ENCODE measurements around the gene NSMF. TPM values are rescaled to one million over a fixed set of nuclear protein-coding genes. Genes with fewer than 3 reads are reported as not detected.

NSMF gene
- total and polyA plus RNA-seq, 4 donors: 13.8 to 39.8 (median 30.1) TPM

GRCh38 chr9:137429974-137430722 lies 29.0 kb downstream of the NSMF start:
- Histone ChIP-seq H3K27ac (ENCODE audit: low read depth in 1 of 2, low read length in 1 of 2) (no peak overlapping the region), H3K27me3 (ENCODE audit: control insufficient read depth in 3 of 3, insufficient read depth in 3 of 3, low read length in 2 of 3) (no peaks in the 10 kb centered on the region), H3K9me3 (ENCODE audit: control insufficient read depth in 4 of 4, insufficient read depth in 3 of 4, low read length in 3 of 4) (no peaks in the 10 kb centered on the region), H3K9ac (ENCODE audit: insufficient read depth in 1 of 2, low read length in 2 of 2) (no peak overlapping the region), H3K36me3 (ENCODE audit: control insufficient read depth in 4 of 4, insufficient read depth in 4 of 4, low read length in 4 of 4) (no peaks in the 10 kb centered on the region), H3K4me3 (no peak overlapping the region), H3K4me1 (ENCODE audit: control insufficient read depth in 5 of 5, insufficient read depth in 5 of 5, low read length in 5 of 5) (peaks cover 0 to 4% (median 0%) of the 10 kb centered on the region in 5 donors)
- ATAC-seq (ENCODE audit: insufficient read depth, low FRiP score): no peak
- DNase-seq: no peak
- WGBS, 2 donors: 71 to 81% methylated on average over 32 to 34 of the region's 34 CpGs
- TF ChIP-seq, protein P1, sequence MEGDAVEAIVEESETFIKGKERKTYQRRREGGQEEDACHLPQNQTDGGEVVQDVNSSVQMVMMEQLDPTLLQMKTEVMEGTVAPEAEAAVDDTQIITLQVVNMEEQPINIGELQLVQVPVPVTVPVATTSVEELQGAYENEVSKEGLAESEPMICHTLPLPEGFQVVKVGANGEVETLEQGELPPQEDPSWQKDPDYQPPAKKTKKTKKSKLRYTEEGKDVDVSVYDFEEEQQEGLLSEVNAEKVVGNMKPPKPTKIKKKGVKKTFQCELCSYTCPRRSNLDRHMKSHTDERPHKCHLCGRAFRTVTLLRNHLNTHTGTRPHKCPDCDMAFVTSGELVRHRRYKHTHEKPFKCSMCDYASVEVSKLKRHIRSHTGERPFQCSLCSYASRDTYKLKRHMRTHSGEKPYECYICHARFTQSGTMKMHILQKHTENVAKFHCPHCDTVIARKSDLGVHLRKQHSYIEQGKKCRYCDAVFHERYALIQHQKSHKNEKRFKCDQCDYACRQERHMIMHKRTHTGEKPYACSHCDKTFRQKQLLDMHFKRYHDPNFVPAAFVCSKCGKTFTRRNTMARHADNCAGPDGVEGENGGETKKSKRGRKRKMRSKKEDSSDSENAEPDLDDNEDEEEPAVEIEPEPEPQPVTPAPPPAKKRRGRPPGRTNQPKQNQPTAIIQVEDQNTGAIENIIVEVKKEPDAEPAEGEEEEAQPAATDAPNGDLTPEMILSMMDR (IDR thresholded peaks at IDR 0.05; ENCODE audit: control extremely low read depth, extremely low read depth): no peak

DNA sequence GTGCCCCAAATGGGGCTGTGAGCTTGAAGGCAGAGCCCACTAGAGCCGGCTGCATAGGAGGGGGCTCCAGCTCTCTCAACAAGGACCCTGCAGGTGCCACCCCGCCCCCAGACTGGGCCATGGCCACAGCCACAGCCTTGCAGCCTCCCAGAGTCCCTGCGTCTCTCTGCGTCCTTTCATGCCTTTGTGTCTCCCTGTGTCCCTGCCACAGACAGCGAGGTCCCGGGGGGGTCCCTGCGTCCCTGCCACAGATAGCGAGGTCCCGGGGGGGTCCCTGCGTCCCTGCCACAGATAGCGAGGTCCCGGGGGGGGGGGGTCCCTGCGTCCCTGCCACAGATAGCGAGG lies 29.6 kb downstream of the NSMF start:
- no peaks in the 10 kb centered on the region for H3K27me3 ChIP-seq (ENCODE audit: control insufficient read depth in 3 of 3, insufficient read depth in 3 of 3, low read length in 2 of 3)
- 87 to 92% methylated on average over 14 of the region's 14 CpGs for WGBS, 2 donors
- H3K36me3 ChIP-seq (ENCODE audit: control insufficient read depth in 4 of 4, insufficient read depth in 4 of 4, low read length in 4 of 4): no peaks in the 10 kb centered on the region
- no peak overlapping the region for H3K4me3 ChIP-seq
- ATAC-seq (ENCODE audit: insufficient read depth, low FRiP score) (no peak), DNase-seq (no peak)
- TF ChIP-seq, protein P1 (IDR thresholded peaks at IDR 0.05; ENCODE audit: control extremely low read depth, extremely low read depth): no peak
- H3K9me3 ChIP-seq (ENCODE audit: control insufficient read depth in 4 of 4, insufficient read depth in 3 of 4, low read length in 3 of 4): no peaks in the 10 kb centered on the region
- no peak overlapping the region for H3K27ac ChIP-seq (ENCODE audit: low read depth in 1 of 2, low read length in 1 of 2)
- no peak overlapping the region for H3K9ac ChIP-seq (ENCODE audit: insufficient read depth in 1 of 2, low read length in 2 of 2)
- H3K4me1 ChIP-seq (ENCODE audit: control insufficient read depth in 5 of 5, insufficient read depth in 5 of 5, low read length in 5 of 5): peaks cover 0 to 4% (median 0%) of the 10 kb centered on the region in 5 donors

GRCh38 chr9:137428841-137429545 lies 30.1 kb downstream of the NSMF start:
- DNase-seq (no peak), ATAC-seq (ENCODE audit: insufficient read depth, low FRiP score) (no peak)
- peaks cover 0 to 4% (median 0%) of the 10 kb centered on the region in 5 donors for H3K4me1 ChIP-seq (ENCODE audit: control insufficient read depth in 5 of 5, insufficient read depth in 5 of 5, low read length in 5 of 5)
- WGBS, 2 donors: 87 to 92% methylated on average over 26 to 27 of the region's 27 CpGs
- no peaks in the 10 kb centered on the region for H3K27me3 ChIP-seq (ENCODE audit: control insufficient read depth in 3 of 3, insufficient read depth in 3 of 3, low read length in 2 of 3)
- H3K9ac ChIP-seq (ENCODE audit: insufficient read depth in 1 of 2, low read length in 2 of 2): no peak overlapping the region
- no peak overlapping the region for H3K27ac ChIP-seq (ENCODE audit: low read depth in 1 of 2, low read length in 1 of 2)
- TF ChIP-seq, protein P1 (IDR thresholded peaks at IDR 0.05; ENCODE audit: control extremely low read depth, extremely low read depth): no peak
- H3K4me3 ChIP-seq: no peak overlapping the region
- no peaks in the 10 kb centered on the region for H3K9me3 ChIP-seq (ENCODE audit: control insufficient read depth in 4 of 4, insufficient read depth in 3 of 4, low read length in 3 of 4)
- no peaks in the 10 kb centered on the region for H3K36me3 ChIP-seq (ENCODE audit: control insufficient read depth in 4 of 4, insufficient read depth in 4 of 4, low read length in 4 of 4)

Data from lung (tissue), 12 donors.